Lung (tissue), 12 donors: ENCODE measurements around the gene TEF. TPM values are rescaled to one million over a fixed set of nuclear protein-coding genes. Genes with fewer than 3 reads are reported as not detected.
"Not testable (repeated sequence)": the region's sequence is repeated elsewhere in the genome, so short reads cannot be mapped to it uniquely, and the experiment has no call there.

Experiments used
- ATAC-seq: fragments of 200-7000 bp; cut with Tn5 transposase; one replicate; pipeline ENCODE4 v1.9.1; 2020; ENCODE audit warnings: moderate number of reproducible peaks; ENCODE audit not compliant: insufficient read depth, low FRiP score
- DNase-seq, 3 donors: peaks; one replicate each; pipeline ENCODE4 v3.0.0-alpha.2; 2013 to 2017
- H3K27ac ChIP-seq, 2 donors: one replicate each; pipeline ENCODE4 v1.5.1; 2013; ENCODE audit warnings: mild to moderate bottlenecking in 2 of 2, moderate library complexity in 2 of 2, control low read depth in 1 of 2, inconsistent platforms in 1 of 2, low read depth in 1 of 2, low read length in 1 of 2
- H3K27me3 ChIP-seq, 3 donors: one replicate each; pipeline ENCODE4 v1.5.1; 2013; ENCODE audit warnings: low read length in 2 of 3; ENCODE audit not compliant: control insufficient read depth in 3 of 3, insufficient read depth in 3 of 3
- H3K36me3 ChIP-seq, 4 donors: one replicate each; pipeline ENCODE4 v1.5.1; 2013; ENCODE audit warnings: low read length in 4 of 4, mild to moderate bottlenecking in 1 of 4, moderate library complexity in 1 of 4; ENCODE audit not compliant: control insufficient read depth in 4 of 4, insufficient read depth in 4 of 4
- H3K4me1 ChIP-seq, 5 donors: one replicate each; pipeline ENCODE4 v1.5.1; 2013; ENCODE audit warnings: low read length in 5 of 5, mild to moderate bottlenecking in 2 of 5, moderate library complexity in 1 of 5; ENCODE audit not compliant: control insufficient read depth in 5 of 5, insufficient read depth in 5 of 5
- H3K4me3 ChIP-seq: one replicate; pipeline ENCODE4 v1.5.1; 2013; ENCODE audit warnings: mild to moderate bottlenecking, control low read depth, moderate library complexity
- H3K9ac ChIP-seq, 2 donors: one replicate each; pipeline ENCODE4 v1.5.1; 2013; ENCODE audit warnings: low read length in 2 of 2, control low read depth in 1 of 2; ENCODE audit not compliant: insufficient read depth in 1 of 2
- H3K9me3 ChIP-seq, 4 donors: one replicate each; pipeline ENCODE4 v1.5.1; 2013; ENCODE audit warnings: low read length in 3 of 4, mild to moderate bottlenecking in 1 of 4, moderate library complexity in 1 of 4; ENCODE audit not compliant: control insufficient read depth in 4 of 4, insufficient read depth in 3 of 4
- WGBS, 2 donors: extraction: QIAGEN DNeasy Blood & Tissue Kit; methylation state at CpG; one replicate each; pipeline ENCODE4 v1.1.7; 2013; 5-methylcytosine and 5-hydroxymethylcytosine counted together
- polyA plus RNA-seq, 2 donors: library from polyadenylated mRNA; stranded (reverse); fragments of 200-250 nt; gene quantifications; one replicate each; pipeline ENCODE4 v1.2.1, GENCODE V29; 2013
- total RNA-seq, 2 donors: library from RNA; depleted of rRNA in 1 of 2; stranded (reverse); fragments of >200 nt in 1 of 2; gene quantifications; one replicate each; pipeline ENCODE4 v1.2.1, GENCODE V29; 2014 to 2021
- TF ChIP-seq, protein P1 (sequence below): IDR thresholded peaks from 2 replicates; pipeline ENCODE4 v1.5.1; 2012; ENCODE audit warnings: mild to moderate bottlenecking; ENCODE audit errors: control extremely low read depth, extremely low read depth
- donor health status: control.
- donor health status: control.
- donor health status: Bipolar disorder and iron deficiency.
- donor health status: healthy.
- donor health status: DM: yes; HTN: yes; CAD: no.

Gene TEF
- total and polyA plus RNA-seq, 4 donors, result 6.4 to 23.8 (median 14.1) TPM

DNA sequence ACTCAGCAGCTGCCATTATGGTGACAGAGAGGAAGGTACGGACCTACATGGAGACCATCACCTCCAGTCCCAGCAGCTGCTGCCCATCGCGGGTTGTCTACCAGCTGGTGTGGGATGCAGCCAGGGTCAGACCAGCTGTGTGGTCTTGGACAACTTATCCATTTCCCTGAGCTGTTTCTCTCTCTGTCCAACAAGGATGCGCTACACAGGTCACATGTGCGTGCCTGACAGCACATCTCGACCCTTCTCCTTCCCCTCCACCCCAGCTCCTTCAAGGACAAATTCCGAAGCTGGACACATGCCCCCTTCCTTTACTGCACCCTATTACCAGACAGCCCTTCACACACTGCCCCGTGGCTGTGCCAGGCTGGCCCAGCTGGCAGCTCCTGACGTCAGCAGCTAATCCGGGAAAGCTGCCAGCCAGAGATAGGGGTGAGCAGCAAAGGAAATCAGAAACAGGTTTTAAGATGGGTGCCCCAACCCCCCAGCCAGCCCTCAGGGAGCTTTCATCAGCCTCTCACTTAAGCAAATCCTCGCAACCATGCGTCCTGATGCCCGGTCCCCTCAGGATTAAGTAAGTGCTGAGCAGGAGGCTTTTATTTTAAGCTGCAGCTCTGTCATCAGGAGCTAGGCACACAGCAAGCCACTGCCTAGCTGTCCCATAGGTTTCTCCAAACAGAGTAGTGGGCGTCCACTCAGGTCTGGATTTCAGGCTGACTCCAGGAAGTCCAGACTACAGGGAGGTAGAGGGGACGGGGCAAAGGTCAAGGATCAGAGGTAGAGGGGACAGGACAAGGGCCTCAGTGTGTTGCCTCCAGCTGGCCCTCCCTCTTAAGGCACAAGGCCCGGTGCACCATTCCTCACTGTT, 20.3 kb downstream of the TEF start:
- H3K4me3 ChIP-seq, result no peak overlapping the region
- H3K9ac ChIP-seq, result no peak overlapping the region
- no peaks in the 10 kb centered on the region for H3K27me3 ChIP-seq
- WGBS, 2 donors, result 43 to 59% methylated on average over 16 of the region's 16 CpGs
- TF ChIP-seq, protein P1, sequence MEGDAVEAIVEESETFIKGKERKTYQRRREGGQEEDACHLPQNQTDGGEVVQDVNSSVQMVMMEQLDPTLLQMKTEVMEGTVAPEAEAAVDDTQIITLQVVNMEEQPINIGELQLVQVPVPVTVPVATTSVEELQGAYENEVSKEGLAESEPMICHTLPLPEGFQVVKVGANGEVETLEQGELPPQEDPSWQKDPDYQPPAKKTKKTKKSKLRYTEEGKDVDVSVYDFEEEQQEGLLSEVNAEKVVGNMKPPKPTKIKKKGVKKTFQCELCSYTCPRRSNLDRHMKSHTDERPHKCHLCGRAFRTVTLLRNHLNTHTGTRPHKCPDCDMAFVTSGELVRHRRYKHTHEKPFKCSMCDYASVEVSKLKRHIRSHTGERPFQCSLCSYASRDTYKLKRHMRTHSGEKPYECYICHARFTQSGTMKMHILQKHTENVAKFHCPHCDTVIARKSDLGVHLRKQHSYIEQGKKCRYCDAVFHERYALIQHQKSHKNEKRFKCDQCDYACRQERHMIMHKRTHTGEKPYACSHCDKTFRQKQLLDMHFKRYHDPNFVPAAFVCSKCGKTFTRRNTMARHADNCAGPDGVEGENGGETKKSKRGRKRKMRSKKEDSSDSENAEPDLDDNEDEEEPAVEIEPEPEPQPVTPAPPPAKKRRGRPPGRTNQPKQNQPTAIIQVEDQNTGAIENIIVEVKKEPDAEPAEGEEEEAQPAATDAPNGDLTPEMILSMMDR, result no peak
- peak; percentile 46 to 66 (median 66) for DNase-seq
- no peaks in the 10 kb centered on the region for H3K9me3 ChIP-seq
- H3K27ac ChIP-seq, result peak overlapping the region; percentile 38 to 76
- peaks cover 2 to 12% (median 5%) of the 10 kb centered on the region in 4 donors for H3K36me3 ChIP-seq
- H3K4me1 ChIP-seq, result peaks cover 0 to 14% (median 5%) of the 10 kb centered on the region in 5 donors
- no peak for ATAC-seq

DNA sequence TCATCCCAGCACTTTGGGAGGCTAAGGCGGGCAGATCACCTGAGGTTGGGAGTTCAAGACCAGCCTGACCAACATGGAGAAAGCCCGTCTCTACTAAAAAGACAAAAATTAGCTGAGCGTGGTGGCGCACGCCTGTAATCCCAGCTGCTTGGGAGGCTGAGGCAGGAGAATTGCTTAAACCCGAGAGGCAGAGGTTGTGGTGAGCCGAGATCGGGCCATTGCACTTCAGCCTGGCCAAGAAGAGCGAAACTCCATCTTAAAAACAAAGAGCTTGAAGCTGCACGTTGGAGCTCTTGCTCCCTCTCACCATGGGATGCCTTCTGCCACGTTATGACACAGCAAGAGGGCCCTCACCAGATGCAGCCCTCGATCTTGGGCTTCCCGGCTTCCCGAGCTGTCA, 21.1 kb downstream of the TEF start:
- peaks cover 0 to 14% (median 5%) of the 10 kb centered on the region in 5 donors for H3K4me1 ChIP-seq
- not testable (repeated sequence) for H3K9ac ChIP-seq, H3K36me3 ChIP-seq, DNase-seq, H3K9me3 ChIP-seq, ATAC-seq, H3K27me3 ChIP-seq, H3K4me3 ChIP-seq
- peak overlapping the region in 1 of 2 donors; percentile 76 for H3K27ac ChIP-seq
- 93 to 94% methylated on average over 14 of the region's 14 CpGs for WGBS, 2 donors

GRCh38 chr22:41403532-41404318, 22.0 kb downstream of the TEF start:
- TF ChIP-seq, protein P1, result peak; percentile 96
- Histone ChIP-seq H3K27me3 (no peaks in the 10 kb centered on the region), H3K36me3 (no peaks in the 10 kb centered on the region), H3K27ac (peak overlapping the region in 1 of 2 donors; percentile 24), H3K4me1 (peaks cover 0 to 14% (median 5%) of the 10 kb centered on the region in 5 donors), H3K9ac (peak overlapping the region in 1 of 2 donors; percentile 47), H3K9me3 (no peaks in the 10 kb centered on the region), H3K4me3 (no peak overlapping the region)
- peak; percentile 82 to 87 (median 87) for DNase-seq
- 16 to 19% methylated on average over 18 of the region's 18 CpGs for WGBS, 2 donors
- peak; percentile 93 for ATAC-seq

DNA sequence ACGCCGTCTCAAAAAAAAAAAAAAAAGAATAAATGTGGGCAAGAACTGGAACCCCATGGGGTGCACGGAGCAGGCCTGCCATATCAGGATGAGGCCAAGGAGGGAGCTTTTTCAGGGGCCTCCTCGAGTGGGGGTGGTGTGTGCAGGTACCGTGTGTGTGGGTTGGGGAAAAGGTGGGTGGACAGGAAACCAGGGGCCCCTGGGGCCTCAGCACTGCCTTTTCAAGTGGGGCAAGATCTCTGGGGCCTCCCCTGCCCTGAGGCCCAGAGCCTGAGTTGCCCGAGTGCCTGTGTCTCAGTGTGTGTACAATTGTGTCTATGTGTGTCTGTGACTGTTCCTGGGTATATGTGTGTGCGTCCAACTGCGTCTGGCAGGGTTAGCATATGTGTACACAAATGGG, 23.8 kb downstream of the TEF start:
- Histone ChIP-seq H3K9me3 (no peaks in the 10 kb centered on the region), H3K36me3 (no peaks in the 10 kb centered on the region), H3K4me1 (peaks cover 0 to 14% (median 5%) of the 10 kb centered on the region in 5 donors), H3K9ac (no peak overlapping the region), H3K27me3 (no peaks in the 10 kb centered on the region), H3K27ac (no peak overlapping the region), H3K4me3 (no peak overlapping the region)
- DNase-seq (no peak), ATAC-seq (no peak)
- 80 to 82% methylated on average over 8 of the region's 8 CpGs for WGBS, 2 donors
- TF ChIP-seq, protein P1, result no peak
